Sigmoid colon (tissue), 7 donors: ENCODE data around the gene AFDN. TPM values are rescaled to one million over a fixed set of nuclear protein-coding genes. Genes with fewer than 3 reads are reported as not detected.

Source experiments
- DNase-seq: peaks from one replicate; pipeline ENCODE4 v3.0.0-alpha.2; 2019
- H3K27ac ChIP-seq, 4 donors: fragments of 200-600 bp; sonication (generic); one replicate each; pipeline ENCODE4 v1.5.1; 2016 to 2019; ENCODE audit warnings: mild to moderate bottlenecking in 1 of 4
- H3K27me3 ChIP-seq, 3 donors: fragments of 200-600 bp; sonication (generic); one replicate each; pipeline ENCODE4 v1.5.1; 2019; ENCODE audit warnings: mild to moderate bottlenecking in 1 of 3
- H3K36me3 ChIP-seq, 4 donors: fragments of 200-600 bp; sonication (generic); one replicate each; pipeline ENCODE4 v1.5.1; 2016 to 2019
- H3K4me1 ChIP-seq, 4 donors: fragments of 200-600 bp; sonication (generic); one replicate each; pipeline ENCODE4 v1.5.1; 2017 to 2019
- H3K4me3 ChIP-seq, 4 donors: fragments of 200-600 bp; sonication (generic); one replicate each; pipeline ENCODE4 v1.5.1; 2017 to 2019; ENCODE audit warnings: mild to moderate bottlenecking in 2 of 4, moderate library complexity in 1 of 4
- H3K9me3 ChIP-seq, 4 donors: fragments of 200-600 bp in 3 of 4; sonication (generic) in 3 of 4; one replicate each; pipeline versions ENCODE4 v1.5.1 to v1.6.1; 2013 to 2019
- CTCF ChIP-seq, 4 experiments: fragments of 450-650 bp in 3 of 4; fragments of 200-600 bp in 1 of 4; IDR thresholded peaks; one replicate each; pipeline ENCODE4 v1.5.1; 2016 to 2019; ENCODE audit warnings: antibody characterized with exemption in 4 of 4, mild to moderate bottlenecking in 3 of 4, moderate library complexity in 2 of 4
- EP300 ChIP-seq, 4 donors: sonication (generic); formaldehyde crosslinking; IDR thresholded peaks; one replicate each; pipeline ENCODE4 v1.6.1; 2017; ENCODE audit warnings: antibody characterized with exemption in 4 of 4
- POLR2A ChIP-seq, 2 donors: fragments of 450-650 bp; IDR thresholded peaks; one replicate each; pipeline ENCODE4 v1.6.1; 2016; ENCODE audit warnings: antibody characterized with exemption in 2 of 2, mild to moderate bottlenecking in 2 of 2, moderate library complexity in 2 of 2
- POLR2AphosphoS5 ChIP-seq, 4 donors: sonication (generic); formaldehyde crosslinking; IDR thresholded peaks; one replicate each; pipeline ENCODE4 v1.6.1; 2017; ENCODE audit warnings: antibody characterized with exemption in 4 of 4
- WGBS, 2 donors: extraction: QIAGEN DNeasy Blood & Tissue Kit; methylation state at CpG; one replicate each; pipeline ENCODE4 v1.1.7; 2013; 5-methylcytosine and 5-hydroxymethylcytosine counted together
- intact Hi-C: fragments of 100-400 bp; cut with DNase I; formaldehyde crosslinking; loops from one replicate; pipeline ENCODE4 v1.15.1; 2023
- polyA plus RNA-seq, 3 donors: library from polyadenylated mRNA; stranded (reverse); fragments of 200-250 nt; gene quantifications; one replicate each; pipeline ENCODE4 v1.2.3, GENCODE V29; 2013
- total RNA-seq, 4 donors: library from RNA; depleted of rRNA; stranded (reverse); fragments of >200 nt; gene quantifications; one replicate each; pipeline ENCODE4 v1.1.0, GENCODE V29; 2016
- donor health status: healthy with polysubstance abuse.
- donor health status: Bipolar disorder and iron deficiency.
- donor health status: healthy.

The AFDN gene
- total and polyA plus RNA-seq, 7 donors: 43.2 to 104 (median 83.6) TPM

GRCh38 chr6:167796192-167796981, 30.3 kb upstream of the AFDN start:
- no peak for DNase-seq
- no peaks in the 10 kb centered on the region for H3K9me3 ChIP-seq
- TF ChIP-seq CTCF (IDR thresholded peaks at IDR 0.05): no peak
- no peak for TF ChIP-seq EP300 (IDR thresholded peaks at IDR 0.05)
- no peak for TF ChIP-seq POLR2AphosphoS5 (IDR thresholded peaks at IDR 0.05)
- no peak for TF ChIP-seq POLR2A (IDR thresholded peaks at IDR 0.05)
- WGBS, 2 donors: 10 to 45% methylated on average over 43 of the region's 43 CpGs
- H3K4me3 ChIP-seq: peak overlapping the region in 3 of 4 donors; percentile 8 to 28 (median 20)
- peaks cover 0 to 20% (median 5%) of the 10 kb centered on the region in 3 donors for H3K27me3 ChIP-seq
- H3K4me1 ChIP-seq: peaks cover 0 to 6% (median 0%) of the 10 kb centered on the region in 4 donors
- intact Hi-C loops: no loop called here
- H3K27ac ChIP-seq: peak overlapping the region in 1 of 4 donors; percentile 26
- no peaks in the 10 kb centered on the region for H3K36me3 ChIP-seq

- Histone ChIP-seq H3K9me3 (no peaks in the 10 kb centered on the region), H3K27ac (no peak overlapping the region), H3K4me1 (peaks cover 0 to 6% (median 0%) of the 10 kb centered on the region in 4 donors), H3K4me3 (no peak overlapping the region), H3K36me3 (no peaks in the 10 kb centered on the region), H3K27me3 (peaks cover 0 to 20% (median 5%) of the 10 kb centered on the region in 3 donors)
- TF ChIP-seq POLR2A (IDR thresholded peaks at IDR 0.05) (no peak), EP300 (IDR thresholded peaks at IDR 0.05) (no peak), POLR2AphosphoS5 (IDR thresholded peaks at IDR 0.05) (no peak), CTCF (IDR thresholded peaks at IDR 0.05) (no peak)
- no peak for DNase-seq
- intact Hi-C loops: no loop called here
- 48 to 84% methylated on average over 31 of the region's 31 CpGs for WGBS, 2 donors
Measured at GRCh38 chr6:167797011-167797471, 29.7 kb upstream of the AFDN start.

GRCh38 chr6:167797476-167798265, 29.0 kb upstream of the AFDN start:
- no peak for DNase-seq
- Histone ChIP-seq H3K4me1 (peaks cover 0 to 6% (median 0%) of the 10 kb centered on the region in 4 donors), H3K27me3 (peaks cover 0 to 20% (median 5%) of the 10 kb centered on the region in 3 donors), H3K9me3 (no peaks in the 10 kb centered on the region), H3K4me3 (no peak overlapping the region), H3K27ac (no peak overlapping the region), H3K36me3 (no peaks in the 10 kb centered on the region)
- WGBS, 2 donors: 87 to 92% methylated on average over 20 of the region's 20 CpGs
- TF ChIP-seq POLR2A (IDR thresholded peaks at IDR 0.05) (no peak), EP300 (IDR thresholded peaks at IDR 0.05) (no peak), POLR2AphosphoS5 (IDR thresholded peaks at IDR 0.05) (no peak), CTCF (IDR thresholded peaks at IDR 0.05) (no peak)
- intact Hi-C loops: no loop called here

- 84 to 86% methylated on average over 12 of the region's 12 CpGs for WGBS, 2 donors
- no peak overlapping the region for H3K4me3 ChIP-seq
- DNase-seq: no peak
- intact Hi-C loops: no loop called here
- no peaks in the 10 kb centered on the region for H3K36me3 ChIP-seq
- peaks cover 0 to 20% (median 5%) of the 10 kb centered on the region in 3 donors for H3K27me3 ChIP-seq
- H3K9me3 ChIP-seq: no peaks in the 10 kb centered on the region
- peaks cover 0 to 6% (median 0%) of the 10 kb centered on the region in 4 donors for H3K4me1 ChIP-seq
- H3K27ac ChIP-seq: no peak overlapping the region
- no peak for TF ChIP-seq EP300 (IDR thresholded peaks at IDR 0.05)
- no peak for TF ChIP-seq CTCF (IDR thresholded peaks at IDR 0.05)
Measured at GRCh38 chr6:167798453-167798852, 28.3 kb upstream of the AFDN start.
